Measurements from ENCODE around the gene TSPAN7. TPM values are rescaled to one million over a fixed set of nuclear protein-coding genes. Genes with fewer than 3 reads are reported as not detected.

Gene TSPAN7
- total and polyA plus RNA-seq, 2 experiments from 2014 or later, result 12.4 to 17.2 TPM

DNA sequence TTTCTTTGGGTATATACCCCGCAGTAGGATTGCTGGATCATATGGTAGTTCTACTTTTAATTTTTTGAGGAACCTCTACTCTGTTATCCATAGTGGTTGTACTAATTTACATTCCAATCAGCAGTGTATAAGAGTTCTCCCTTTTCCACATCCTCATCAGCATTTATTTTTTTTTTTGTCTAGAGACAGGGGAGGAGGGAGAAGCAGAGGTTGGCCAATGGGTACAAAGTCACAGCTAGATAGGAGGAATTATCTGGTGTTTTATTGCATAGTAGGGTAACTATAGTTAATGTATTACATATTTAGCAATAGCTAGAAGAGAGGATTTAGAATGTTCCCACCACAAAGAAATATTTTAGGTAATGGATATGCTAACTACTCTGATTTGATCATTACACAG is 107.4 kb downstream of the TSPAN7 start:
- Histone ChIP-seq H3K36me3 (replicated peaks; ENCODE audit: insufficient read depth, low read depth) (no peaks in the 10 kb centered on the region), H3K79me2 (no peaks in the 10 kb centered on the region), H3K9me2 (replicated peaks; ENCODE audit: insufficient read depth) (no peaks in the 10 kb centered on the region), H3K4me2 (no peak overlapping the region), H2AFZ (no peak overlapping the region), H3K27me3 (no peaks in the 10 kb centered on the region), H3K27ac (no peak overlapping the region), H3K4me1 (ENCODE audit: insufficient read depth) (no peaks in the 10 kb centered on the region), H3K4me3 (no peak overlapping the region), H3K9me3 (ENCODE audit: low read depth) (no peaks in the 10 kb centered on the region), H4K20me1 (ENCODE audit: insufficient read depth, poor library complexity, severe bottlenecking) (no peaks in the 10 kb centered on the region)
- WGBS (ENCODE audit: low lambda C conversion rate, missing lambda C conversion rate), result 81% methylated on average over 1 of the region's 1 CpG
- no peak for DNase-seq (ENCODE audit: low spot score)
- TF ChIP-seq EZH2 (IDR thresholded peaks at IDR 0.05; ENCODE audit: borderline replicate concordance) (no peak), EZH2phosphoT487 (IDR thresholded peaks at IDR 0.05; ENCODE audit: low read depth, severe bottlenecking, unreplicated experiment) (no peak)
- TF ChIP-seq, protein P1, sequence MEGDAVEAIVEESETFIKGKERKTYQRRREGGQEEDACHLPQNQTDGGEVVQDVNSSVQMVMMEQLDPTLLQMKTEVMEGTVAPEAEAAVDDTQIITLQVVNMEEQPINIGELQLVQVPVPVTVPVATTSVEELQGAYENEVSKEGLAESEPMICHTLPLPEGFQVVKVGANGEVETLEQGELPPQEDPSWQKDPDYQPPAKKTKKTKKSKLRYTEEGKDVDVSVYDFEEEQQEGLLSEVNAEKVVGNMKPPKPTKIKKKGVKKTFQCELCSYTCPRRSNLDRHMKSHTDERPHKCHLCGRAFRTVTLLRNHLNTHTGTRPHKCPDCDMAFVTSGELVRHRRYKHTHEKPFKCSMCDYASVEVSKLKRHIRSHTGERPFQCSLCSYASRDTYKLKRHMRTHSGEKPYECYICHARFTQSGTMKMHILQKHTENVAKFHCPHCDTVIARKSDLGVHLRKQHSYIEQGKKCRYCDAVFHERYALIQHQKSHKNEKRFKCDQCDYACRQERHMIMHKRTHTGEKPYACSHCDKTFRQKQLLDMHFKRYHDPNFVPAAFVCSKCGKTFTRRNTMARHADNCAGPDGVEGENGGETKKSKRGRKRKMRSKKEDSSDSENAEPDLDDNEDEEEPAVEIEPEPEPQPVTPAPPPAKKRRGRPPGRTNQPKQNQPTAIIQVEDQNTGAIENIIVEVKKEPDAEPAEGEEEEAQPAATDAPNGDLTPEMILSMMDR (IDR thresholded peaks at IDR 0.05; ENCODE audit: poor library complexity), result no peak

DNA sequence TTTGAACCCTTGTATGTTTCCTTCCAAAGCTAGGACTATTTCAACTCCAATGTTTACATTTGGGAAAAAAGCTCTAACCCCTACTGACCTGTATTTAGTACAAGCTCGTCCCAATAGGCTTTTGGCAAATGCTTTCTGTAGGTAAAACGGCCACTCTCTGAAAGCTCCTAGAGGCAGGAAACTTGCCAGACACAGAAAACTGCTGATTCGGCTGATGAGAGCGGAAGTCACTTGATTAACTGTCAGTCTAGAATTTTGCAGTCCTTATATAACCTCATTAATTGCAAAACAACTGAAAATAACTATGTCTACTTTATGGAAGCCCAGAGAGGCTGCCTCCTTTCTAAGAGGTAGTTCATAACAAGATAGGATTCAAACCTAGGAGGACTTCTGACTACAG is 108.1 kb downstream of the TSPAN7 start:
- WGBS (ENCODE audit: low lambda C conversion rate, missing lambda C conversion rate), result 54% methylated on average over 4 of the region's 4 CpGs
- H3K27me3 ChIP-seq, result no peaks in the 10 kb centered on the region
- no peaks in the 10 kb centered on the region for H3K79me2 ChIP-seq
- H4K20me1 ChIP-seq (ENCODE audit: insufficient read depth, poor library complexity, severe bottlenecking), result no peaks in the 10 kb centered on the region
- H3K4me1 ChIP-seq (ENCODE audit: insufficient read depth), result no peaks in the 10 kb centered on the region
- H3K36me3 ChIP-seq (replicated peaks; ENCODE audit: insufficient read depth, low read depth), result no peaks in the 10 kb centered on the region
- no peak overlapping the region for H2AFZ ChIP-seq
- DNase-seq (ENCODE audit: low spot score), result no peak
- H3K27ac ChIP-seq, result no peak overlapping the region
- H3K4me2 ChIP-seq, result no peak overlapping the region
- H3K4me3 ChIP-seq, result no peak overlapping the region
- no peaks in the 10 kb centered on the region for H3K9me3 ChIP-seq (ENCODE audit: low read depth)
- TF ChIP-seq EZH2phosphoT487 (IDR thresholded peaks at IDR 0.05; ENCODE audit: low read depth, severe bottlenecking, unreplicated experiment), result no peak
- TF ChIP-seq EZH2 (IDR thresholded peaks at IDR 0.05; ENCODE audit: borderline replicate concordance), result no peak
- TF ChIP-seq, protein P1 (IDR thresholded peaks at IDR 0.05; ENCODE audit: poor library complexity), result no peak
- no peaks in the 10 kb centered on the region for H3K9me2 ChIP-seq (replicated peaks; ENCODE audit: insufficient read depth)

DNA sequence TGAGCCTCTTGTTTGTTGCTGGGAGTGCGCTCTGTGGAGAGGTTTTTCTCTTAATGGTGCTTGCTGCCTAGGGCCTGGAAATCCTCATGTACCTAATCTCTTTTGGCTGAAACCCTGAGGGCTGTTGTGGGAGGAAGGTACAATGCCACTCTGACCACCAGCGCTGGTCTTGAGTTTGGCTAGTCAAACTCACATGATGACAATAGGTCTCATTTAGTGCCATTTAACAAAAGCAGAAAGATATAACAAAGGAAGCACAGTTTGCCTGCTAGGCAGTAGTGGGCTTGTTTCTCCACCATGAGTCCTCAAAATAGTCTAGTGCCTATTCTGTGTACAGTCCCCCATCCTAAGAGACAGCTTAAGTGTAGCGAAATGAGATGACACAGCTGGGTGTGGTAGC is 111.3 kb downstream of the TSPAN7 start:
- Histone ChIP-seq H3K4me2 (no peak overlapping the region), H3K9me2 (replicated peaks; ENCODE audit: insufficient read depth) (no peaks in the 10 kb centered on the region), H3K27me3 (no peaks in the 10 kb centered on the region), H4K20me1 (ENCODE audit: insufficient read depth, poor library complexity, severe bottlenecking) (no peaks in the 10 kb centered on the region), H3K79me2 (no peaks in the 10 kb centered on the region), H3K9me3 (ENCODE audit: low read depth) (no peaks in the 10 kb centered on the region), H3K4me3 (no peak overlapping the region), H3K27ac (no peak overlapping the region), H3K36me3 (replicated peaks; ENCODE audit: insufficient read depth, low read depth) (no peaks in the 10 kb centered on the region), H2AFZ (no peak overlapping the region), H3K4me1 (ENCODE audit: insufficient read depth) (no peaks in the 10 kb centered on the region)
- 77% methylated on average over 3 of the region's 3 CpGs for WGBS (ENCODE audit: low lambda C conversion rate, missing lambda C conversion rate)
- no peak for TF ChIP-seq EZH2phosphoT487 (IDR thresholded peaks at IDR 0.05; ENCODE audit: low read depth, severe bottlenecking, unreplicated experiment)
- TF ChIP-seq, protein P1 (IDR thresholded peaks at IDR 0.05; ENCODE audit: poor library complexity), result no peak
- TF ChIP-seq EZH2 (IDR thresholded peaks at IDR 0.05; ENCODE audit: borderline replicate concordance), result no peak
- DNase-seq (ENCODE audit: low spot score), result no peak

DNA sequence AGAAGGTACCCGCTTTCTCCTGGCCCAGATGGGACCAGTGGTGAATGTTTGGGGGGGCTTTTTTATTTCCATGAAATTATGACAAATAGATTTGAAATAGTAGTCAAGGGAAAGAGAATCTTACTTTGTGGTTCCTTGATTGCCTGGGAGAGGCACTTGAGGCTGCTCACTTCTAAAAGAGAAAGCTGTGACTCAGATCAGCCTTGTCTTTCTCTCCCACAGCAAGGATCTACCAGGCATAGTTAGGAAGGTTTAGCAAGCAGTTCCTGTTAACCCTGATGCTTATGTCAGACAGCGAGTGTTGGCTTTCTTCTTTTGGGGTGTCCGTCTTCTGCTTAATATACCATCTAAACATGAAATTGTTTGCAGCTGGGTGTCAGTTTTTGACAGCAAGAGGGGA is 114.5 kb downstream of the TSPAN7 start:
- no peaks in the 10 kb centered on the region for H3K9me2 ChIP-seq (replicated peaks; ENCODE audit: insufficient read depth)
- H3K4me1 ChIP-seq (ENCODE audit: insufficient read depth), result peaks cover 6% of the 10 kb centered on the region
- no peaks in the 10 kb centered on the region for H3K9me3 ChIP-seq (ENCODE audit: low read depth)
- 76% methylated on average over 3 of the region's 3 CpGs for WGBS (ENCODE audit: low lambda C conversion rate, missing lambda C conversion rate)
- H3K27me3 ChIP-seq, result no peaks in the 10 kb centered on the region
- no peak overlapping the region for H3K27ac ChIP-seq
- H2AFZ ChIP-seq, result no peak overlapping the region
- no peaks in the 10 kb centered on the region for H3K36me3 ChIP-seq (replicated peaks; ENCODE audit: insufficient read depth, low read depth)
- TF ChIP-seq EZH2 (IDR thresholded peaks at IDR 0.05; ENCODE audit: borderline replicate concordance) (no peak), EZH2phosphoT487 (IDR thresholded peaks at IDR 0.05; ENCODE audit: low read depth, severe bottlenecking, unreplicated experiment) (no peak)
- TF ChIP-seq, protein P1 (IDR thresholded peaks at IDR 0.05; ENCODE audit: poor library complexity), result no peak
- H4K20me1 ChIP-seq (ENCODE audit: insufficient read depth, poor library complexity, severe bottlenecking), result no peaks in the 10 kb centered on the region
- H3K79me2 ChIP-seq, result no peaks in the 10 kb centered on the region
- no peak overlapping the region for H3K4me2 ChIP-seq
- DNase-seq (ENCODE audit: low spot score), result no peak
- H3K4me3 ChIP-seq, result no peak overlapping the region
